ENCODE measurements around the gene ADAM10. TPM values are rescaled to one million over a fixed set of nuclear protein-coding genes. Genes with fewer than 3 reads are reported as not detected.

The ADAM10 gene
- total and polyA plus RNA-seq, 2 of the 8 experiments (the other 6 are each of a cell fraction or from before 2014, with no cell fraction given), result 46.5 to 163 TPM

GRCh38 chr15:58573270-58573669 is 176.2 kb downstream of the ADAM10 start:
- H3K23me2 ChIP-seq (ENCODE audit: low read depth, low read length), result no peaks in the 10 kb centered on the region
- H3K18ac ChIP-seq (ENCODE audit: extremely low read depth, low read length), result no peak overlapping the region
- no peaks in the 10 kb centered on the region for H3K79me1 ChIP-seq (ENCODE audit: low read depth, low read length)
- H3K14ac ChIP-seq (ENCODE audit: insufficient read length), result no peak overlapping the region
- H3K27me3 ChIP-seq (replicated peaks in 1 of 4; ENCODE audit: control insufficient read depth in 3 of 4, extremely low read depth in 1 of 4, insufficient read depth in 3 of 4, low read length in 3 of 4), result no peaks in the 10 kb centered on the region
- no peak overlapping the region for H2AK5ac ChIP-seq (ENCODE audit: low read depth, low read length)
- H3K4me2 ChIP-seq (ENCODE audit: insufficient read depth in 1 of 2, low read depth in 2 of 2, low read length in 2 of 2), result no peak overlapping the region
- no peak overlapping the region for H3K27ac ChIP-seq (ENCODE audit: low read depth, low read length)
- no peak overlapping the region for H4K91ac ChIP-seq (replicated peaks; ENCODE audit: insufficient read length, low read length)
- H3K79me2 ChIP-seq (ENCODE audit: control insufficient read depth in 1 of 2, insufficient read depth in 2 of 2, low read length in 2 of 2), result no peaks in the 10 kb centered on the region
- DNase-seq (ENCODE audit: low read depth in 1 of 2, low spot score in 2 of 2), result no peak
- no peak overlapping the region for H4K5ac ChIP-seq (ENCODE audit: insufficient read length, low read depth, low read length)
- H2AFZ ChIP-seq (ENCODE audit: low read length), result no peak overlapping the region
- FAIRE-seq, result no peak
- no peak overlapping the region for H4K8ac ChIP-seq (ENCODE audit: extremely low read depth, insufficient read depth, low read length)
- H2BK5ac ChIP-seq (ENCODE audit: low read depth, low read length), result no peak overlapping the region
- H3K4me1 ChIP-seq (replicated peaks in 1 of 4; ENCODE audit: control insufficient read depth in 3 of 4, insufficient read depth in 4 of 4, low read length in 3 of 4), result no peaks in the 10 kb centered on the region
- 93% methylated on average over 4 of the region's 4 CpGs; no CpG with 5 or more reads in 1 of the 2 experiments for WGBS, 2 experiments (ENCODE audit: extremely low coverage in 1 of 2, insufficient coverage in 1 of 2, insufficient read length in 1 of 2, insufficient replicate concordance in 2 of 2, low coverage in 1 of 2, low lambda C conversion rate in 2 of 2, missing lambda C conversion rate in 1 of 2)
- no peak overlapping the region for H2BK20ac ChIP-seq (ENCODE audit: low read length)
- H3K36me3 ChIP-seq (ENCODE audit: control insufficient read depth in 2 of 4, insufficient read depth in 4 of 4, low read length in 3 of 4), result no peaks in the 10 kb centered on the region
- H3K56ac ChIP-seq (replicated peaks; ENCODE audit: insufficient read length, low read depth, low read length), result no peak overlapping the region
- H2BK120ac ChIP-seq (replicated peaks; ENCODE audit: low read depth, low read length), result no peak overlapping the region
- POLR2A ChIA-PET (ENCODE audit: partially characterized antibody), result no interaction called here
- H3K9me3 ChIP-seq (ENCODE audit: insufficient read depth in 2 of 2, low read depth in 1 of 2, low read length in 1 of 2), result no peaks in the 10 kb centered on the region
- H2BK15ac ChIP-seq (ENCODE audit: low read length), result no peak overlapping the region
- H4K20me1 ChIP-seq (replicated peaks in 1 of 2; ENCODE audit: control insufficient read depth in 1 of 2, insufficient read depth in 2 of 2, low read length in 2 of 2), result no peaks in the 10 kb centered on the region
- H3K4ac ChIP-seq (replicated peaks; ENCODE audit: insufficient read length, low read depth, low read length), result no peak overlapping the region
- H3K4me3 ChIP-seq (ENCODE audit: extremely low read depth in 1 of 4, insufficient read depth in 2 of 4, low read depth in 3 of 4, low read length in 4 of 4), result no peak overlapping the region
- no peak overlapping the region for H3K9ac ChIP-seq (replicated peaks in 1 of 4; ENCODE audit: extremely low read depth in 1 of 4, low read depth in 3 of 4, low read length in 3 of 4)
- H3K23ac ChIP-seq (ENCODE audit: insufficient read length), result no peak overlapping the region
- CTCF ChIA-PET (ENCODE audit: partially characterized antibody), result interaction anchor here (1.0 to 1.6 kb wide), 6 partner anchors 10 to 303 kb away, joined by 3 to 6 read pairs (median 4); no protein-coding TSS in a partner anchor
- H2BK12ac ChIP-seq (ENCODE audit: low read depth, low read length), result no peak overlapping the region
- TF ChIP-seq EZH2 (IDR thresholded peaks at IDR 0.05; ENCODE audit: low read depth, low read length, severe bottlenecking) (no peak), BACH1 (IDR thresholded peaks at IDR 0.05; ENCODE audit: low read length) (no peak), BRCA1 (IDR thresholded peaks at IDR 0.05; ENCODE audit: low read depth, low read length) (no peak), TAF7 (optimal IDR thresholded peaks at IDR 0.05; ENCODE audit: borderline replicate concordance, low read depth, low read length) (no peak), TCF12 (IDR thresholded peaks at IDR 0.05; ENCODE audit: low read depth, low read length) (no peak), EP300 (IDR thresholded peaks at IDR 0.05; ENCODE audit: borderline replicate concordance in 1 of 2, low read depth in 2 of 2, low read length in 2 of 2) (no peak), RAD21 (IDR thresholded peaks at IDR 0.05 in 1 of 2, conservative IDR thresholded peaks at IDR 0.05 in 1 of 2; ENCODE audit: low read depth in 2 of 2, low read length in 2 of 2) (no peak), CREB1 (IDR thresholded peaks at IDR 0.05) (no peak), BCL11A (IDR thresholded peaks at IDR 0.05; ENCODE audit: low read depth in 2 of 2, low read length in 2 of 2) (no peak), CBX8 (IDR thresholded peaks at IDR 0.05; ENCODE audit: borderline replicate concordance, low read depth, low read length) (no peak), FOSL1 (IDR thresholded peaks at IDR 0.05; ENCODE audit: insufficient read depth, low read depth, low read length) (no peak), SAP30 (IDR thresholded peaks at IDR 0.05; ENCODE audit: insufficient read depth, insufficient replicate concordance, low read length) (no peak), SIRT6 (IDR thresholded peaks at IDR 0.05; ENCODE audit: low read length) (no peak), SUZ12 (IDR thresholded peaks at IDR 0.05; ENCODE audit: low read length) (no peak)

All from H1 (cell line).